ENCODE results near the gene USP5.

GRCh38 chr12:6883252-6883651, 31.3 kb downstream of the USP5 start:
- TF ChIP-seq, protein P1, sequence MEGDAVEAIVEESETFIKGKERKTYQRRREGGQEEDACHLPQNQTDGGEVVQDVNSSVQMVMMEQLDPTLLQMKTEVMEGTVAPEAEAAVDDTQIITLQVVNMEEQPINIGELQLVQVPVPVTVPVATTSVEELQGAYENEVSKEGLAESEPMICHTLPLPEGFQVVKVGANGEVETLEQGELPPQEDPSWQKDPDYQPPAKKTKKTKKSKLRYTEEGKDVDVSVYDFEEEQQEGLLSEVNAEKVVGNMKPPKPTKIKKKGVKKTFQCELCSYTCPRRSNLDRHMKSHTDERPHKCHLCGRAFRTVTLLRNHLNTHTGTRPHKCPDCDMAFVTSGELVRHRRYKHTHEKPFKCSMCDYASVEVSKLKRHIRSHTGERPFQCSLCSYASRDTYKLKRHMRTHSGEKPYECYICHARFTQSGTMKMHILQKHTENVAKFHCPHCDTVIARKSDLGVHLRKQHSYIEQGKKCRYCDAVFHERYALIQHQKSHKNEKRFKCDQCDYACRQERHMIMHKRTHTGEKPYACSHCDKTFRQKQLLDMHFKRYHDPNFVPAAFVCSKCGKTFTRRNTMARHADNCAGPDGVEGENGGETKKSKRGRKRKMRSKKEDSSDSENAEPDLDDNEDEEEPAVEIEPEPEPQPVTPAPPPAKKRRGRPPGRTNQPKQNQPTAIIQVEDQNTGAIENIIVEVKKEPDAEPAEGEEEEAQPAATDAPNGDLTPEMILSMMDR (optimal IDR thresholded peaks at IDR 0.05 in 1 of 3, IDR thresholded peaks at IDR 0.05 in 1 of 3, conservative IDR thresholded peaks at IDR 0.05 in 1 of 3; ENCODE audit: extremely low read depth in 1 of 3, insufficient read depth in 2 of 3, low read length in 3 of 3) = no peak
- TF ChIP-seq EZH2 (IDR thresholded peaks at IDR 0.05; ENCODE audit: low read length) = no peak
